Right lung (tissue), 10 donors: ENCODE data around the gene TSC22D3. TPM values are rescaled to one million over a fixed set of nuclear protein-coding genes. Genes with fewer than 3 reads are reported as not detected.
"Not testable (repeated sequence)": the region's sequence is repeated elsewhere in the genome, so short reads cannot be mapped to it uniquely, and the experiment has no call there.

Source experiments
- DNase-seq, 2 donors: peaks; one replicate each; pipeline ENCODE4 v3.0.0-alpha.2; 2013
- long read RNA-seq, 8 donors: transcript quantifications; one replicate each; lab custom pipeline, GENCODE V29; 2026
- polyA plus RNA-seq, 5 donors: library from polyadenylated mRNA; unstranded; fragments of 120-200 nt; gene quantifications; one replicate each; pipeline versions ENCODE4 v1.2.1 to v1.2.3, GENCODE V29; 2013; ENCODE audit warnings: inconsistent platforms in 1 of 5, low replicate concordance in 1 of 5; ENCODE audit not compliant: insufficient read length in 5 of 5, insufficient read depth in 1 of 5

TSC22D3 gene
- polyA plus RNA-seq: 100 to 1,000 TPM; 120 to 130 (median 130) TPM
- long read RNA-seq, donor 1, transcript TSC22D3-205 (3 exons, 1,812 nt): major isoform, 32 of 80 reads
- long read RNA-seq, donor 1, transcript TSC22D3-206 (3 exons, 2,027 nt): minor isoform, 31 of 80 reads
- long read RNA-seq, donor 1, transcript TSC22D3-203 (3 exons, 2,266 nt): minor isoform, 11 of 80 reads
- long read RNA-seq, donor 1, partial matches to known transcripts: 0 of 80 reads
- long read RNA-seq, donor 1, other reads (novel, unspliced or antisense): 0 of 80 reads
- long read RNA-seq, donor 2, transcript TSC22D3-205 (3 exons, 1,812 nt): minor isoform, 13 of 39 reads
- long read RNA-seq, donor 2, transcript TSC22D3-203 (3 exons, 2,266 nt): minor isoform, 5 of 39 reads
- long read RNA-seq, donor 2, transcript TSC22D3-206 (3 exons, 2,027 nt): major isoform, 20 of 39 reads
- long read RNA-seq, donor 2, partial matches to known transcripts: 0 of 39 reads
- long read RNA-seq, donor 2, other reads (novel, unspliced or antisense): 0 of 39 reads
- long read RNA-seq, donor 3, transcript TSC22D3-206 (3 exons, 2,027 nt): major isoform, 27 of 59 reads
- long read RNA-seq, donor 3, transcript TSC22D3-205 (3 exons, 1,812 nt): minor isoform, 18 of 59 reads
- long read RNA-seq, donor 3, transcript TSC22D3-203 (3 exons, 2,266 nt): minor isoform, 8 of 59 reads
- long read RNA-seq, donor 3, partial matches to known transcripts: 0 of 59 reads
- long read RNA-seq, donor 3, other reads (novel, unspliced or antisense): 0 of 59 reads
- long read RNA-seq, donor 4, transcript TSC22D3-206 (3 exons, 2,027 nt): major isoform, 27 of 51 reads
- long read RNA-seq, donor 4, transcript TSC22D3-203 (3 exons, 2,266 nt): minor isoform, 6 of 51 reads
- long read RNA-seq, donor 4, transcript TSC22D3-205 (3 exons, 1,812 nt): minor isoform, 15 of 51 reads
- long read RNA-seq, donor 4, partial matches to known transcripts: 0 of 51 reads
- long read RNA-seq, donor 4, other reads (novel, unspliced or antisense): 0 of 51 reads
- long read RNA-seq, donor 5, transcript TSC22D3-203 (3 exons, 2,266 nt): minor isoform, 16 of 87 reads
- long read RNA-seq, donor 5, transcript TSC22D3-208 (2 exons, 576 nt): minor isoform, 6 of 87 reads
- long read RNA-seq, donor 5, transcript TSC22D3-206 (3 exons, 2,027 nt): major isoform, 36 of 87 reads
- long read RNA-seq, donor 5, transcript TSC22D3-205 (3 exons, 1,812 nt): minor isoform, 28 of 87 reads
- long read RNA-seq, donor 5, partial matches to known transcripts: 0 of 87 reads
- long read RNA-seq, donor 5, other reads (novel, unspliced or antisense): 0 of 87 reads
- long read RNA-seq, donor 6, transcript TSC22D3-205 (3 exons, 1,812 nt): minor isoform, 23 of 84 reads
- long read RNA-seq, donor 6, transcript TSC22D3-208 (2 exons, 576 nt): minor isoform, 6 of 84 reads
- long read RNA-seq, donor 6, transcript TSC22D3-206 (3 exons, 2,027 nt): major isoform, 40 of 84 reads
- long read RNA-seq, donor 6, transcript TSC22D3-203 (3 exons, 2,266 nt): minor isoform, 13 of 84 reads
- long read RNA-seq, donor 6, partial matches to known transcripts: 0 of 84 reads
- long read RNA-seq, donor 6, other reads (novel, unspliced or antisense): 0 of 84 reads
- long read RNA-seq, donor 7, transcript TSC22D3-205 (3 exons, 1,812 nt): minor isoform, 19 of 108 reads
- long read RNA-seq, donor 7, transcript TSC22D3-206 (3 exons, 2,027 nt): major isoform, 71 of 108 reads
- long read RNA-seq, donor 7, transcript TSC22D3-203 (3 exons, 2,266 nt): minor isoform, 13 of 108 reads
- long read RNA-seq, donor 7, partial matches to known transcripts: 0 of 108 reads
- long read RNA-seq, donor 7, other reads (novel, unspliced or antisense): 0 of 108 reads
- long read RNA-seq, donor 8, transcript TSC22D3-205 (3 exons, 1,812 nt): minor isoform, 7 of 25 reads
- long read RNA-seq, donor 8, transcript TSC22D3-206 (3 exons, 2,027 nt): major isoform, 16 of 25 reads
- long read RNA-seq, donor 8, partial matches to known transcripts: 0 of 25 reads
- long read RNA-seq, donor 8, other reads (novel, unspliced or antisense): 0 of 25 reads

GRCh38 chrX:107775734-107776511 lies at the start of gene TSC22D3:
Gene TSC22D3, minus strand, starts transcription at chrX:107775787. Its CDS starts 368 bp downstream, at chrX:107775419.
- peak; percentile 60 to 68 for DNase-seq

- peak; percentile 30 to 41 for DNase-seq
These were observed 47.9 kb upstream of the TSC22D3 start for GRCh38 chrX:107823456-107823855.

- DNase-seq: no peak
These were observed 47.5 kb upstream of the TSC22D3 start for GRCh38 chrX:107823042-107823441.

- no peak for DNase-seq
These were observed 43.4 kb upstream of the TSC22D3 start for GRCh38 chrX:107818900-107819521.

GRCh38 chrX:107810053-107810452 lies 34.5 kb upstream of the TSC22D3 start:
- DNase-seq: not testable (repeated sequence)

GRCh38 chrX:107805179-107805578 lies 29.6 kb upstream of the TSC22D3 start:
- DNase-seq: no peak

GRCh38 chrX:107804427-107804826 lies 28.8 kb upstream of the TSC22D3 start:
- DNase-seq: no peak

- no peak for DNase-seq
These were observed 12.2 kb upstream of the TSC22D3 start for GRCh38 chrX:107787827-107788226.

- DNase-seq: no peak
These were observed 4.9 kb upstream of the TSC22D3 start for GRCh38 chrX:107780525-107780924.

GRCh38 chrX:107777536-107777832 lies 1.9 kb upstream of the TSC22D3 start, which contains the start of gene NCBP2L:
Gene NCBP2L, plus strand, starts transcription at chrX:107777733. Its CDS starts 16,488 bp downstream, at chrX:107794221.
- DNase-seq: no peak

- DNase-seq: peak; percentile 80 to 85
These were observed 1.3 kb upstream of the TSC22D3 start for GRCh38 chrX:107776649-107777535.

- DNase-seq: no peak
These were observed 420 bp downstream of the TSC22D3 start for GRCh38 chrX:107775000-107775733.

- no peak for DNase-seq
These were observed 1.6 kb downstream of the TSC22D3 start for GRCh38 chrX:107773906-107774435.

- no peak for DNase-seq
These were observed 2.4 kb downstream of the TSC22D3 start for GRCh38 chrX:107773206-107773605.

- no peak for DNase-seq
These were observed 5.8 kb downstream of the TSC22D3 start for GRCh38 chrX:107769581-107770317.

- DNase-seq: no peak
These were observed 7.5 kb downstream of the TSC22D3 start for GRCh38 chrX:107768051-107768450.
